Right atrium auricular region (tissue), 2 donors: ENCODE data around the gene ME1. TPM values are rescaled to one million over a fixed set of nuclear protein-coding genes. Genes with fewer than 3 reads are reported as not detected.
"Not testable (repeated sequence)": the region's sequence is repeated elsewhere in the genome, so short reads cannot be mapped to it uniquely, and the experiment has no call there.

Experiments used
- DNase-seq: peaks from one replicate; pipeline ENCODE4 v3.0.0-alpha.2; 2019; ENCODE audit warnings: low spot score
- H3K27ac ChIP-seq, 2 donors: fragments of 200-600 bp; sonication (generic); 1 replicate in 1 of 2; 2 replicates in 1 of 2; pipeline ENCODE4 v1.5.1; 2016 to 2019
- H3K27me3 ChIP-seq, 2 donors: fragments of 200-600 bp; sonication (generic); one replicate each; pipeline versions ENCODE4 v1.5.1 to v1.6.0; 2017 to 2019
- H3K36me3 ChIP-seq: fragments of 200-600 bp; sonication (generic); one replicate; pipeline ENCODE4 v1.5.1; 2016
- H3K4me1 ChIP-seq, 2 donors: fragments of 200-600 bp; sonication (generic); one replicate each; pipeline versions ENCODE4 v1.5.1 to v1.6.0; 2017 to 2019
- H3K4me3 ChIP-seq, 2 donors: fragments of 200-600 bp; sonication (generic); 1 replicate in 1 of 2; 2 replicates in 1 of 2; pipeline ENCODE4 v1.5.1; 2017 to 2019; ENCODE audit warnings: mild to moderate bottlenecking in 1 of 2, moderate library complexity in 1 of 2
- H3K9me3 ChIP-seq, 2 donors: fragments of 200-600 bp; sonication (generic); one replicate each; pipeline ENCODE4 v1.5.1; 2019
- total RNA-seq, 2 donors: library from RNA; depleted of rRNA; stranded (reverse); fragments of >200 nt; gene quantifications; one replicate each; pipeline ENCODE4 v1.1.0, GENCODE V29; 2016
- TF ChIP-seq, protein P1 (sequence below), 2 donors: fragments of 200-600 bp; sonication (generic); IDR thresholded peaks; one replicate each; pipeline ENCODE4 v1.5.1; 2019; ENCODE audit warnings: antibody characterized with exemption in 2 of 2

Gene ME1
- total RNA-seq, 2 donors from 2014 or later = 25.6 to 26.5 TPM

DNA sequence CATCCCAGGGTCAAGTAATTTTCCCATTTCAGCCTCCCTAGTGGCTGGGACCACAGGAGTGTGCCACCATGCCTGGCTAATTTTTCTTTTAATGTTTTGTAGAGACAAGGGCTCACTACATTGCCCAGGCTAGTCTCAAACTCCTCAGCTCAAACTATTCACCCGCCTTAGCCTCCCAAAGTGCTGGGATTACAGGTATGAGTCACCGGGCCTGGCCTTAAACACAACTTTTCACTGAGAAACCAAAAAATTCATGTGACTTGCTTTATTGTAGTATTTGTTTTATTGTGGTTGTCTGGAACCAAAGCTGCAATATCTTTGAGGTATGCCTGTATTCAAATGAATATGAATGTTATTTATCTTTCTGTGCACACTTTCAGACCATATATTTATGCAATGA, 165.5 kb downstream of the ME1 start:
- Histone ChIP-seq H3K9me3 (peaks cover 0 to 4% of the 10 kb centered on the region in 2 donors), H3K36me3 (no peaks in the 10 kb centered on the region), H3K4me3 (no peak overlapping the region), H3K27me3 (no peaks in the 10 kb centered on the region), H3K4me1 (no peaks in the 10 kb centered on the region), H3K27ac (no peak overlapping the region)
- TF ChIP-seq, protein P1, sequence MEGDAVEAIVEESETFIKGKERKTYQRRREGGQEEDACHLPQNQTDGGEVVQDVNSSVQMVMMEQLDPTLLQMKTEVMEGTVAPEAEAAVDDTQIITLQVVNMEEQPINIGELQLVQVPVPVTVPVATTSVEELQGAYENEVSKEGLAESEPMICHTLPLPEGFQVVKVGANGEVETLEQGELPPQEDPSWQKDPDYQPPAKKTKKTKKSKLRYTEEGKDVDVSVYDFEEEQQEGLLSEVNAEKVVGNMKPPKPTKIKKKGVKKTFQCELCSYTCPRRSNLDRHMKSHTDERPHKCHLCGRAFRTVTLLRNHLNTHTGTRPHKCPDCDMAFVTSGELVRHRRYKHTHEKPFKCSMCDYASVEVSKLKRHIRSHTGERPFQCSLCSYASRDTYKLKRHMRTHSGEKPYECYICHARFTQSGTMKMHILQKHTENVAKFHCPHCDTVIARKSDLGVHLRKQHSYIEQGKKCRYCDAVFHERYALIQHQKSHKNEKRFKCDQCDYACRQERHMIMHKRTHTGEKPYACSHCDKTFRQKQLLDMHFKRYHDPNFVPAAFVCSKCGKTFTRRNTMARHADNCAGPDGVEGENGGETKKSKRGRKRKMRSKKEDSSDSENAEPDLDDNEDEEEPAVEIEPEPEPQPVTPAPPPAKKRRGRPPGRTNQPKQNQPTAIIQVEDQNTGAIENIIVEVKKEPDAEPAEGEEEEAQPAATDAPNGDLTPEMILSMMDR (IDR thresholded peaks at IDR 0.05) = no peak
- DNase-seq = no peak

DNA sequence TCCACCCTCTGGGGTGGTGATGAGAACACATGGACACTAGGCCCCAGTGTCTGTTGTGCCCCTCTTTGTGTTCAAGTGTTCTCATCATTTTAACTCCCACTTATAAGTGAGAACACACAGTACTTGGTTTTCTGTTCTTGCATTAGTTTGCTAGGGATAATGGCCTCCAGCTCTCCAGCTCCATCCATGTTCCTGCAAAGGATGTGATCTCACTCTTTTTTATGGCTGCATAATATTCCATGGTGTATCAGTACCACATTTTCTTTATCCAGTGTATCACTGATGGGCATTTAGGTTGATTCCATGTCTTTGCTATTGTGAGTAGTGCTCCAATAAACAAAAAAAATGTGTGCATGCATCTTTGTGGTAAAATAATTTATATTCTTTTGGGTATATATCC, 170.3 kb downstream of the ME1 start:
- Histone ChIP-seq H3K9me3 (peaks cover 0 to 4% of the 10 kb centered on the region in 2 donors), H3K27ac (no peak overlapping the region), H3K36me3 (no peaks in the 10 kb centered on the region), H3K4me1 (no peaks in the 10 kb centered on the region), H3K4me3 (no peak overlapping the region), H3K27me3 (no peaks in the 10 kb centered on the region)
- DNase-seq = no peak
- TF ChIP-seq, protein P1 (IDR thresholded peaks at IDR 0.05) = no peak

DNA sequence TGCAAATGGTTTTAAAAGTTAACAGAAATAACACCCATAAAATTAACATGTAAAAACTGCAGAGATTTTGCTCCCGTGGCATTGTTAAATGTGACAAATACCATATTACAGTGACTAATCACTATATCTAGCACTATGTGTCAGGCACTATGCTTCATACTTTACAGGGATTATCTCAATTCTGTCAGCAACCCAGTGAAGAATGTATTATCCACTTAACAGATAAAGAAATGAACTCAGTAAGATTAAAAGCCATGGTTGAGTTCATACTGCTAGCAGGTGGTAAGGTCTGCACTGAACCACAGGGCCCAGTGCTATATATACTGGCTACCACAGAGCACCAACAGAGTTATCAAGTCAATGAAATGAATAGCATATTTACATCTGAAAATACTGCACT, 172.3 kb downstream of the ME1 start:
- no peak for DNase-seq
- no peaks in the 10 kb centered on the region for H3K4me1 ChIP-seq
- H3K27me3 ChIP-seq = no peaks in the 10 kb centered on the region
- no peaks in the 10 kb centered on the region for H3K36me3 ChIP-seq
- H3K27ac ChIP-seq = no peak overlapping the region
- H3K4me3 ChIP-seq = no peak overlapping the region
- peaks cover 0 to 4% of the 10 kb centered on the region in 2 donors for H3K9me3 ChIP-seq
- TF ChIP-seq, protein P1 (IDR thresholded peaks at IDR 0.05) = no peak

DNA sequence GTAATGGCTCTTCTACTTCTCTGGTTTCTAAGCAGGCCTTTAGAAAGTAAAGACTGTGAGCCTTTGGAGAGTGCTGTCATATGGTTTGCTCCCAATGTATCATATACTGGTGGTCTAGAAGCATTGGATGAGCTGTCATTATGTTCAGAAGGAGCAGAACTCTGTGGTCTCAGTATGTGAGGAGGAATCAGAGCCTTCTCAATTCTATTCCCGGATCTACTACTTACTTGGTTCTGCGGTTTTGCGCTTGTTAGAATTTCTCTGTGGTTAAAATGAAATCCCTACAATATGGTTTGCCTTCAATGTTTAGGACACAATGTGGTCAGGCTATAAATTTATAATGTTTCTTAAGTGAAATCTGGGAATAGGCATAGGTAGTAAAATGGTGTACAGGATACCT, 173.1 kb downstream of the ME1 start:
- Histone ChIP-seq H3K9me3 (peaks cover 0 to 4% of the 10 kb centered on the region in 2 donors), H3K4me3 (no peak overlapping the region), H3K36me3 (no peaks in the 10 kb centered on the region)

DNA sequence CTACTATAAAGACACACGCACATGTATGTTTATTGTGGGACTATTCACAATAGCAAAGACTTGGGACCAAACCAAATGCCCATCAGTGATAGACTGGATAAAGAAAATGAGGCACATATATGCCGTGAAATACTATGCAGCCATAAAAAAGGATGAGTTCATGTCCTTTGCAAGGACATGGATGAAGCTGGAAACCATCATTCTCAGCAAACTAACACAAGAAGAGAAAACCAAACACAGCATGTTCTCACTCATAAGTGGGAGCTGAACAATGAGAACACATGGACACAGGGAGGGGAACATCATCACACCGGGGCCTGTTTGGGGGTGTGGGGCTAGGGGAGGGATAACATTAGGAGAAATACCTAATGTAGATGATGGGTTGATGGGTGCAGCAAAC, 174.1 kb downstream of the ME1 start:
- not testable (repeated sequence) for H3K27me3 ChIP-seq, H3K9me3 ChIP-seq, H3K27ac ChIP-seq, H3K4me3 ChIP-seq, DNase-seq, H3K4me1 ChIP-seq, H3K36me3 ChIP-seq

More for the DNA sequence above, 173.1 kb downstream of the ME1 start:
- DNase-seq = no peak
- Histone ChIP-seq H3K4me1 (no peaks in the 10 kb centered on the region), H3K27ac (no peak overlapping the region), H3K27me3 (no peaks in the 10 kb centered on the region)
- TF ChIP-seq, protein P1 (IDR thresholded peaks at IDR 0.05) = no peak

DNA sequence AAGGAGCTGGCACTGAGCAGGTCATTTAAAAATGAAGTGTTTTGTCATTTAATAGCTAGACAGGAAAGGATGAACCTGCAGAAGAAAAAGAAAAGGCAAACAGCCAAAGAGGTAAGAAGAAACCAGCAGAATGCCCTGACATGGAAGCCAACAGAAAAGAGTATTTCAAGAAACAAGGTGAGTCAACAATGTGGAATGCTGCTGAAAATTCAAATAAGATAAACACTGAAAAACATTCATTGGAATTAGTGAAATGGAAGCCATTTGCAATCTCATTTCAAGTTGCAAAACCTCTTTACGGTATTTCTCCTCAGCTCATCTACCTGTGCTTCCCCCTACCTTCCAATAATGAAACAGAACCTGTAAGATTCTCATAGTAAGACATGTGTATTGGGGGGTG, 178.1 kb downstream of the ME1 start:
- TF ChIP-seq, protein P1 (IDR thresholded peaks at IDR 0.05) = no peak
- no peaks in the 10 kb centered on the region for H3K27me3 ChIP-seq
- no peaks in the 10 kb centered on the region for H3K9me3 ChIP-seq
- no peak overlapping the region for H3K4me3 ChIP-seq
- H3K4me1 ChIP-seq = no peaks in the 10 kb centered on the region
- no peak for DNase-seq
- no peak overlapping the region for H3K27ac ChIP-seq
- H3K36me3 ChIP-seq = no peaks in the 10 kb centered on the region
